GM18909 (cell line): Measurements from ENCODE around the gene EIF4EBP2.

Experiments used
- ATAC-seq: cut with Tn5 transposase; IDR thresholded peaks from one replicate; pipeline ENCODE4 v1.9.1; 2021; ENCODE audit warnings: mild to moderate bottlenecking; ENCODE audit not compliant: unreplicated experiment, poor library complexity

Gene EIF4EBP2

GRCh38 chr10:70404036-70404786 is at the start of gene EIF4EBP2:
Gene EIF4EBP2 (plus strand): TSS chr10:70404145. CDS start chr10:70404402, 257 bp downstream.
- peak; percentile 83 for ATAC-seq

- ATAC-seq = peak; percentile 32
Observed at GRCh38 chr10:70354556-70354955, 49.4 kb upstream of the EIF4EBP2 start.

- peak; percentile 71 for ATAC-seq
Observed at GRCh38 chr10:70355051-70356021, 48.6 kb upstream of the EIF4EBP2 start.

- no peak for ATAC-seq
Observed at GRCh38 chr10:70357565-70357964, 46.4 kb upstream of the EIF4EBP2 start.

- ATAC-seq = no peak
Observed at GRCh38 chr10:70358446-70358845, 45.5 kb upstream of the EIF4EBP2 start.

- ATAC-seq = no peak
Observed at GRCh38 chr10:70359017-70359550, 44.9 kb upstream of the EIF4EBP2 start.

GRCh38 chr10:70360215-70360614 is 43.7 kb upstream of the EIF4EBP2 start:
- ATAC-seq = no peak

- no peak for ATAC-seq
Observed at GRCh38 chr10:70362328-70362727, 41.6 kb upstream of the EIF4EBP2 start.

GRCh38 chr10:70363292-70363691 is 40.7 kb upstream of the EIF4EBP2 start:
- ATAC-seq = no peak

GRCh38 chr10:70363971-70364771 is 39.8 kb upstream of the EIF4EBP2 start:
- peak; percentile 84 for ATAC-seq

- ATAC-seq = no peak
Observed at GRCh38 chr10:70364772-70365091, 39.2 kb upstream of the EIF4EBP2 start.

GRCh38 chr10:70367195-70367796 is 36.6 kb upstream of the EIF4EBP2 start:
- no peak for ATAC-seq

- no peak for ATAC-seq
Observed at GRCh38 chr10:70368774-70369482, 35.0 kb upstream of the EIF4EBP2 start.

GRCh38 chr10:70369498-70370018 is 34.4 kb upstream of the EIF4EBP2 start:
- ATAC-seq = no peak

- ATAC-seq = no peak
Observed at GRCh38 chr10:70370766-70371165, 33.2 kb upstream of the EIF4EBP2 start.

- no peak for ATAC-seq
Observed at GRCh38 chr10:70371846-70372245, 32.1 kb upstream of the EIF4EBP2 start.

- ATAC-seq = no peak
Observed at GRCh38 chr10:70374775-70375614, 28.9 kb upstream of the EIF4EBP2 start.
